Rectal smooth muscle tissue (tissue), 1 donor: ENCODE measurements around the gene SLC25A2.
"Not testable (repeated sequence)": the region's sequence is repeated elsewhere in the genome, so short reads cannot be mapped to it uniquely, and the experiment has no call there.

Source experiments
- H3K27ac ChIP-seq: one replicate; pipeline ENCODE4 v1.7.0; 2013; ENCODE audit warnings: low read depth, low read length, inconsistent platforms
- H3K27me3 ChIP-seq: one replicate; pipeline ENCODE4 v1.7.0; 2013; ENCODE audit warnings: low read length; ENCODE audit not compliant: control insufficient read depth, insufficient read depth
- H3K36me3 ChIP-seq: one replicate; pipeline ENCODE4 v1.7.0; 2013; ENCODE audit warnings: low read length; ENCODE audit not compliant: control insufficient read depth, insufficient read depth
- H3K4me1 ChIP-seq: one replicate; pipeline ENCODE4 v1.7.0; 2013; ENCODE audit warnings: low read length; ENCODE audit not compliant: control insufficient read depth, insufficient read depth
- H3K4me3 ChIP-seq: one replicate; pipeline ENCODE4 v1.7.0; 2013; ENCODE audit warnings: low read length
- H3K9ac ChIP-seq: one replicate; pipeline ENCODE4 v1.7.0; 2013; ENCODE audit warnings: low read length

SLC25A2 gene

DNA sequence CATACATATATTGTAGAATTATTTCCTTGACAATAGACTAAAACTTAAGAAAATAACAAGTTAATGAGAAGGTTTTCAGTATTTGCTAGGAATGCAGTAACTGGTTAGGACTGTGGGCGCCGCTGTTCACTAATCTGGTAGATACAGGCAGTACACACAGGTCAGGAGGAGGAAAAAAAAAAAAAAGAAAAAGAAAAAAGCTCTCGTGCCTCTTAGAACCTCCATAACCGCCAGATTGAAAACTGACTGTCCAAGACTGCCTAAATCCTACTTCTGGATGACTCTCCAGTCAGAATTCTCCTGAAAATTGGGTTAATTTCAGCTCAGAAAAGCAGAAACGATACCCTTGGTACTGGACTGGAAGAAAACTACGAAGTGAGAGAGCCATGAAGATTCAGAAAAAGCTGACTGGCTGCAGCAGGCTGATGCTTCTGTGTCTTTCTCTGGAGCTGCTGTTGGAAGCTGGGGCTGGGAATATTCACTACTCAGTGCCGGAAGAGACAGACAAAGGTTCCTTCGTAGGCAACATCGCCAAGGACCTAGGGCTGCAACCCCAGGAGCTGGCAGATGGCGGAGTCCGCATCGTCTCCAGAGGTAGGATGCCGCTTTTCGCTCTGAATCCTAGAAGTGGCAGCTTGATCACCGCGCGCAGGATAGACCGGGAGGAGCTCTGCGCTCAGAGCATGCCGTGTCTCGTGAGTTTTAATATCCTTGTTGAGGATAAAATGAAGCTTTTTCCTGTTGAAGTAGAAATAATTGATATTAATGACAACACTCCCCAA is 26.6 kb upstream of the SLC25A2 start, which contains the start of gene PCDHGA1:
PCDHGA1 (plus strand) TSS at position 216 of the 782 bp plus-strand sequence.
- Histone ChIP-seq H3K4me1 (no peaks in the 10 kb centered on the region), H3K27ac (no peak within 1 kb of the TSS), H3K27me3 (no peaks in the 10 kb centered on the region), H3K9ac (no peak within 1 kb of the TSS), H3K4me3 (peak within 1 kb of the TSS; percentile 23), H3K36me3 (no peaks in the 10 kb centered on the region)

DNA sequence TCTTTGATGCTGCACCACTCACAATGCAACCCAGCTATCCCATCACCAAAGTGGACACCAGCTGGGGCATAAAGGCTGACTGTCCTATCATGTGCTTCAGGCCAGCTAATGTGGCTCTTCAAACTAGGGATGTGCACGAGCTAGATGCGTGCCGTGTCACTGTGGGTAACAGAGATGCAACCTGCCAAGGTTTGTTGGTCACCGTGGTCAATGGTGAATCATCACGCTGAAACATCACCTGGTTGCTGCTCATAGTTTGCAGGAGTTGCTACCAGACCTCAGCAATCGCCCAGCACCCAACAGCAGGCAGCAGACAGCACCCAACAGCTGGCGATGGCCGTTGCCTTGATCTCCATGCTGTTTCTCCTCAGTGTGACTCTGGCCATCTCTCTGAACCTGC is 24.4 kb upstream of the SLC25A2 start:
- no peak overlapping the region for H3K4me3 ChIP-seq
- no peaks in the 10 kb centered on the region for H3K36me3 ChIP-seq
- H3K4me1 ChIP-seq = no peaks in the 10 kb centered on the region
- no peak overlapping the region for H3K9ac ChIP-seq
- no peaks in the 10 kb centered on the region for H3K27me3 ChIP-seq
- H3K27ac ChIP-seq = no peak overlapping the region

DNA sequence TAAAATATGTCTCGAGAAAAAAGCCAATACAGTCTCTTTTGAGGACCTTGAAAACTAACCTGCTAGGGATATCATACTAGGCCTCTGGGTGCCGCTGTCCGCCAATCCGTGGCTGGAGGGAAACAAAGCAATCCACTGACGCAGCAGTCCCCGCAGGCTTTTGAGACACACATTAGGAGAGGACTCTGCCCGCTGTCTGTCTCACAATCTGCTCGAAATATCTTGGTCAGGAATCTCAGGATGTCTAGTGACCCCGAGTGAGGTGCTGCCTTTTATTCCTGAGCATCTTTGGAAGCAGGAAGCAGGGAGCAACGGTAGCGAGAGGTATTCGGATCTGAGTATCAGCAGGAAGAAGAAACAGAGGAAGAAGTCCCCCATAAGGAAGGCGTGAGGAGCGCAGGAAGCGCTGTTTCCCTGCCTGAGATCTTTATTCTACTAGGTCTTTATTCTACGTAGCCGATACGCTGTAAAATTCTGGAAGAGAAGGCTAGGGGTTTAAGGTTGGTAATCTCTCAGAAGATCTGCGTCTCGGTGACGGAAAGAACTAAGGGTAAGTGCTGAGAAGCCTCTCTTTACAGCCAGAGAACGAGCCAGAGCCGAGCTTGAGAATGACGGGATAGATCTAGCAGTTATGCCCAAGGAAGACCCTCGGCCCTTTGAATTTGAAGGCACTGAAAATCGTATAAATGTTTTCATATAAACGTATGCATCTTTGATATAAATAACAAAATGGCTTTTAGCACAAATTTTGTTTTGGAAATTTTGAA is 22.4 kb upstream of the SLC25A2 start:
- Histone ChIP-seq H3K9ac (peak overlapping the region; percentile 53), H3K36me3 (no peaks in the 10 kb centered on the region), H3K4me3 (peak overlapping the region; percentile 73), H3K4me1 (no peaks in the 10 kb centered on the region), H3K27me3 (no peaks in the 10 kb centered on the region), H3K27ac (peak overlapping the region; percentile 59)

DNA sequence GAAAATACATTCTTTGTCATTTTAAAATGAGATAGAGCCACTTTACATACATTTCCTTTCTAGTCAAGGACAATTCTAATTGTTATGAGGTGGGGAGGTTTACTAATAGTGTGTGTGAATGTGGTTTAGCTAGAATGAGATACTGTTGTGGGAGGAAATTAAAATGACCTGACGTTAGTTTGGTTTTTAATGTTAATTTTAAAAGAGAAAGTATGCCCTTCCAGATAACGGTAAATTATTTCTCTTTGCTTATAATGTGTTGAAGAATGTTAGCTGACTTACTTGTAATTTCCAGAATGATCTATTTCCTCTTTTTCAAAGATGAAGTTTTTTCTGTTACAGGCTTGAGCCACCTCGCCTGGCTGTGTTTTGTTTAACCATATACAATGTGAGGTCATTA is 18.4 kb upstream of the SLC25A2 start:
- Histone ChIP-seq H3K9ac (no peak overlapping the region), H3K4me3 (no peak overlapping the region), H3K4me1 (peaks cover 3% of the 10 kb centered on the region)

DNA sequence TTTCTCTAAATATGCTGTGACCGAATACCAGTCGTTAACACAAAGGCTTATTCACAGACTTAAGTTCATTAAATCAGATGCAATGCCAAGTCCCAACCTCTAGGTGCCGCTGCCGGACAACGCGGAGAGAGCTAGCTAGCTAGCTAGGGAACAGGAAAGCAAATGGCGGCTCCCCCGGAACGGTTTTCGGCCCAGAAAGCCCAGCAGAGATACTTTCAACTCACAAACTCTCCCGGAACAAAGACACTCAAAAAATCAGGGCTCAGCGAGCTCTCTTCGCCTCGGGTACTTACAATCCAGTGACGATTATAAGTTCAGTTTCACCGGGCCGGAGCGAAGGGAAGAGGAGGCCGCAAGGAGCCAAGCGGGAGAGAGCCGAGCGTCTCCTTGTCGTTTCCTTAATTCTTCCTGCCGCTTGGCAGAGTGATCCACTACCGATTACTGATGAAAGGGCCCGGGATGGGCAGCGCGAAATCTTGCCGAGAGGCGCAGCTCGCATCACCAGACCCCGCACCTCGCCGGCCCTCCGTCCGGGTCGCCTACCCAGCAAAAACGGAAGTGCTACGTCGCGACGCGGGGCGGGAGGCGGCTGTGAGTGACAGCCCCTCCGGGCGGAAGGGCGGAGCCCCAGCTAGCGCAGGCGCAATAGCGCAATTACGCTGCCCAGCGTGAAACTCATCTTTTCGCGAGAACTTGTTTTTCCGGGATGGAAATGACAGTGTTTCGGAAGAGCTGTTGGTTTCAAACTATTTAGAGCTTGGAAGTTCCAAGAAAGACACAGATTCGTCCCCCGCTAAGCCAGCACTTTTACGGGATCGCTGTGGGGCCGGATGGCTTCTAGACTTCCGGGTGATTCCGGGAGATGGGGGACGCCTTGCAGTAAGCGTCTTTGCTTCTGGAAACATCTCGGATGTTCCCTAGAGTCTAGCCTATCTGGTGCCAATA is 16.6 kb upstream of the SLC25A2 start, which contains the start of gene TAF7:
TAF7 (minus strand) TSS at position 560 of the 945 bp plus-strand sequence. CDS start 740 bp downstream, outside the sequence.
- H3K4me3 ChIP-seq = peak within 1 kb of the TSS; percentile 90
- H3K27me3 ChIP-seq = no peaks in the 10 kb centered on the region
- H3K4me1 ChIP-seq = peaks cover 3% of the 10 kb centered on the region
- peak within 1 kb of the TSS; percentile 43 for H3K9ac ChIP-seq
- H3K27ac ChIP-seq = peak within 1 kb of the TSS; percentile 84
- H3K36me3 ChIP-seq = peaks cover 17% of the 10 kb centered on the region

More for the DNA sequence above, 18.4 kb upstream of the SLC25A2 start:
- Histone ChIP-seq H3K27me3 (no peaks in the 10 kb centered on the region), H3K27ac (no peak overlapping the region), H3K36me3 (peaks cover 14% of the 10 kb centered on the region)

DNA sequence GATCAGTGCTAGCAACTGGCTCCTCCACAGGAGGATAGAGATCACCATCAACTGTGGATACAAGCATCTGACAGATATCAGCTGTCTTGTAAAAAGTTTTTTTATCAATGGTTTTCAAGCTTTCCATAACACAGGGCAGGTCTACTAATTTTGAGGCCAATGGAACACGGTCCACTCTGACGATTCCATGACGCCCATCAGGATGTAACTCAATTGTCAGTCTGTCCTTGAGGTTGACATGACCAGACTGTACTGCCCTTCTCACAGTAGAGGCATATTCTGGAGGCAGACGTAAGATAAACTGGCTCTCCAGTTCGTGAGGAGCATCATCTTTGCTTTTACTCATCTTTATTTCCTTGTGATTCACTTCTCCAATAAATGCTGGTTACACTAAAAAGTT is 15.8 kb upstream of the SLC25A2 start:
- Histone ChIP-seq H3K9ac (no peak overlapping the region), H3K27ac (no peak overlapping the region), H3K27me3 (no peaks in the 10 kb centered on the region), H3K36me3 (peaks cover 17% of the 10 kb centered on the region), H3K4me1 (peaks cover 3% of the 10 kb centered on the region), H3K4me3 (peak overlapping the region; percentile 90)

DNA sequence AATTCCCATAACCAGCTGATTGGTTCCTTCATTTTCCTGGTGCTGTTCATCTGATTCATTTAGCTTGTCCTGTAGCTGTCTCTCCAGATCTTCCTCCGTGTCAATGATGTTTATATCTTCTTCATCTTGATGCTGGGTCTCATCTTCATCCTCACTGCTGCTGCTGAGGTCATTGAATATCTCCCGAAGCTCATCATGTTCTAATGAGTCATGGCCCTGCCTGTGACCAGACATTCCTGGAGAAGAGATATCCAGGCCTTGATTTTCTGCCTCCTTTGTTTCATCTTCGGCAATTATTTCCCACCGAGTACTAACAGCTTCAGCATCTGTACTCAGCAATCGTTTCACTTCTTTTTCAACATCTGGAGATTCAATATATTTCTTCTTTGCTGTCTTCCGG is 15.4 kb upstream of the SLC25A2 start:
- Histone ChIP-seq H3K27me3 (no peaks in the 10 kb centered on the region), H3K4me1 (peaks cover 3% of the 10 kb centered on the region), H3K4me3 (peak overlapping the region; percentile 9), H3K9ac (no peak overlapping the region), H3K36me3 (peaks cover 17% of the 10 kb centered on the region), H3K27ac (no peak overlapping the region)

DNA sequence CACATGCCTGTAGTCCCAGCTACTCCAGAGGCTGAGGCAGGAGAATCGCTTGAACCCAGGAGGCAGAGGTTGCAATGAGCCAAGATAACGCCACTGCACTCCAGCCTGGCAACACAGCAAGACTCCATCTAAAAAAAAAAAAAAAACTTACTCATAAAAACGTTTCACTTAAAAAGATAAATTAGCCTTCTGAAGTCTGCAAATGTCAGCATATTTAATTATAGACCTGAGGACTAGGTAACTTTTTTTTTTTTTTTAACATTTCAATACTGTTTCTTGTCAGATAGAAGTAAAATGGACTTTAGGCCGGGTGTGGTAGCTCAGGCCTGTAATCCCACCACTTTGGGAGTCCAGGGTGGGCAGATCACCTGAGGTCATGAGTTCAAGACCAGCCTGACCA is 13.1 kb upstream of the SLC25A2 start:
- H3K9ac ChIP-seq, H3K4me1 ChIP-seq, H3K27me3 ChIP-seq, H3K27ac ChIP-seq, H3K4me3 ChIP-seq: not testable (repeated sequence)
- H3K36me3 ChIP-seq = peaks cover 17% of the 10 kb centered on the region

DNA sequence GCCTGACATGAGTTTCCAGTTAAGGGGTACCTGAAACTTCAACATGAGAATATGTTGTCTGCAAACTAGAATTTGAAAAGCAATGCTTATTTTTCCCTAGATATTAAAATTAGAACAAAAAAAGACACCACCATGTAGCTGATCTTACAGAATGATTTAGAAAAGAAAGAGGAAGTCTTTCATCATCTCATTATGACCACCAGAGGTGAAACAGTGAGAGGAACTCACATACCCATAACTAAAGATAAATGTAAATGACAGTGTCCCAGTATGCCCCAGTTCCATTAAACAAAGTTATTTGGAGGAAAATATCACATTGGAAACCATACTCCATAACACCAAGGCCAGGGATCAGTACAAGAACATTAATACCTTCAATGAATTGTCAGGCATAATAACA is 9.9 kb upstream of the SLC25A2 start:
- Histone ChIP-seq H3K4me3 (no peak overlapping the region), H3K27me3 (no peaks in the 10 kb centered on the region), H3K9ac (no peak overlapping the region), H3K4me1 (no peaks in the 10 kb centered on the region), H3K27ac (no peak overlapping the region), H3K36me3 (peaks cover 7% of the 10 kb centered on the region)

DNA sequence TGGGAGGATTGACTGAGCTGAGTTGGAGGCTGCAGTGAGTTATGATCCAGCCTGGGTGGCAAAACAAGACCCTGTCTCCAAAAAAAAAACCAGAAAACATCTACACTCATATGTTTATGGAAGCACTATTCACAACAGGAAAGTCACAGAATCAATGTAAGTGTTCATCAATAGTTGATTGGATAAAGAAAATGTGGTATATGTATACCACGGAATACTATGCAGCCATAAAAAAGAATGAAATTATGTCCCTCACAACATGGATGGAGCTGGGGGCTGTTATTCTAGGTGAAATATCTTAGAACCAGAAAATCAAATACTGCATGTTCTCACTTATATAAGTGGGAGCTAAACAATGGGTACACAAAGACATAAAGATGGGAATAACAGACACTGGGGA is 2.8 kb upstream of the SLC25A2 start:
- Histone ChIP-seq H3K9ac (no peak overlapping the region), H3K4me3 (no peak overlapping the region), H3K36me3 (peaks cover 2% of the 10 kb centered on the region), H3K4me1 (no peaks in the 10 kb centered on the region), H3K27me3 (no peaks in the 10 kb centered on the region), H3K27ac (no peak overlapping the region)

DNA sequence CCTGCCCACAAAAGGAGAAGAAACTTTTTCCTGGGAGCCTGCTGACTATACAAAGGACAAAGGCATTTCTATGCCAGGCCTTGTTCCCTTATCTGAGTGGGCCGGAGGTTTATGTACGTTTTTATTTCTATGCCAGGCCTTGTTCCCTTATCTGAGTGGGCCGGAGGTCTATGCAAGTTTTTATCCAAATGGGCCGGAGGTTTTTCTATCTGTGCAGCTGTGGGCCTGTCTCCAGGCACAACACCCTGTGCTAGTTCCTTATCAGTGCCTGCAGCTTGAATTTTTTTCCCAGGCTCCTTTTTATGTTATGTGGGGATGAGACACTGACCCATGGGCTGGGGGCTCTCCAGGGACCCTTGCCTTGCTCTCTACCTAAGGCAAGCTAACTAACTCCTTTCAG is 5.5 kb downstream of the SLC25A2 start:
- Histone ChIP-seq H3K36me3 (peaks cover under 1% of the 10 kb centered on the region), H3K27me3 (no peaks in the 10 kb centered on the region), H3K4me3 (no peak overlapping the region), H3K27ac (no peak overlapping the region), H3K9ac (no peak overlapping the region), H3K4me1 (no peaks in the 10 kb centered on the region)

DNA sequence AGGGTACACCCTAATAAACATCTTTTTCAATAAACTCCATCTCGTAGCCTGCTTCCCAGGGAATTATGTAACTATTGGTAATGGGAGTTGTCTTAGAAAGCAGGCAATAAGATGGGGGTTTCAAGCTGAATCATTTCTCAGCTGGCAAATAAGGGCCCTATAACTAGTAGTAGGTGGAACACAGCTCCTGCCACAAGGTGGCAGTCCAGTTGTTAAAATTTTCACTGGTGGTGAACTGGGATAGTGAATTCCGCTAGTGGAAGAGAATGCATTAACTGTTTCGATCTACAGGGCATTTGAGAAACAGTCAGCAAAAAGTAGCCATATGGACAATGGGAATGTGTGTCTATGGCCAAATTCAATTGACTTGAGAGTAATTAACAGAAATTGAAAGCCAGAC is 30.9 kb downstream of the SLC25A2 start:
- H3K4me1 ChIP-seq = no peaks in the 10 kb centered on the region
- H3K27ac ChIP-seq = no peak overlapping the region
- no peak overlapping the region for H3K4me3 ChIP-seq
- H3K27me3 ChIP-seq = no peaks in the 10 kb centered on the region
- H3K9ac ChIP-seq = no peak overlapping the region
- H3K36me3 ChIP-seq = no peaks in the 10 kb centered on the region
